GM19238 (cell line): ENCODE measurements around the gene ALAS1.

Experiments
- DNase-seq: peaks from one replicate; pipeline ENCODE4 v3.0.0; 2011; ENCODE audit warnings: low spot score; ENCODE audit not compliant: insufficient read length

Gene ALAS1

GRCh38 chr3:52233968-52234367 lies 36.0 kb downstream of the ALAS1 start:
- no peak for DNase-seq

- no peak for DNase-seq
Measured at GRCh38 chr3:52234516-52235447, 36.8 kb downstream of the ALAS1 start.

- no peak for DNase-seq
Measured at GRCh38 chr3:52236424-52236886, 38.5 kb downstream of the ALAS1 start.

GRCh38 chr3:52237006-52237656 lies 39.2 kb downstream of the ALAS1 start:
- DNase-seq: no peak

- no peak for DNase-seq
Measured at GRCh38 chr3:52237657-52238172, 39.8 kb downstream of the ALAS1 start.

- no peak for DNase-seq
Measured at GRCh38 chr3:52238193-52238760, 40.3 kb downstream of the ALAS1 start.

GRCh38 chr3:52238761-52239701 lies 41.1 kb downstream of the ALAS1 start, which contains the start of gene TWF2:
Gene TWF2, minus strand, starts transcription at chr3:52239158. Its CDS starts 142 bp downstream, at chr3:52239016.
- peak; percentile 96 for DNase-seq

GRCh38 chr3:52240059-52240885 lies 42.3 kb downstream of the ALAS1 start:
- DNase-seq: no peak

GRCh38 chr3:52240886-52241370 lies 43.0 kb downstream of the ALAS1 start:
- no peak for DNase-seq

GRCh38 chr3:52242039-52242438 lies 44.1 kb downstream of the ALAS1 start:
- no peak for DNase-seq

- peak; percentile 70 for DNase-seq
Measured at GRCh38 chr3:52243791-52244628, 46.0 kb downstream of the ALAS1 start.

- peak; percentile 72 for DNase-seq
Measured at GRCh38 chr3:52245322-52246263, 47.6 kb downstream of the ALAS1 start, which contains the start of gene PPM1M. Gene PPM1M, plus strand, starts transcription at chr3:52245759. Its CDS starts 66 bp downstream, at chr3:52245825.

- DNase-seq: no peak
Measured at GRCh38 chr3:52246264-52246620, 48.3 kb downstream of the ALAS1 start.

GRCh38 chr3:52246728-52247408 lies 48.9 kb downstream of the ALAS1 start:
- DNase-seq: no peak

- DNase-seq: no peak
Measured at GRCh38 chr3:52247409-52248164, 49.6 kb downstream of the ALAS1 start.

GRCh38 chr3:52248165-52248541 lies 50.2 kb downstream of the ALAS1 start:
- DNase-seq: no peak
